ENCODE results near the gene QSOX2.

- TF ChIP-seq POLR2A (IDR thresholded peaks at IDR 0.05): no peak
- no peak for TF ChIP-seq CTCF (IDR thresholded peaks at IDR 0.05)
Measured at GRCh38 chr9:136185066-136185465, 60.5 kb downstream of the QSOX2 start.
